Measurements from ENCODE around the gene RPL38. TPM values are rescaled to one million over a fixed set of nuclear protein-coding genes. Genes with fewer than 3 reads are reported as not detected.

Gene RPL38
- 625 and 929 TPM in 2 replicates for total RNA-seq

- DNase-seq, result peak; percentile 99
Observed at GRCh38 chr17:74203439-74204240, at the start of gene RPL38. Gene RPL38 (plus strand): TSS chr17:74203678. CDS start chr17:74203956, 278 bp downstream.

- DNase-seq, result no peak
Observed at GRCh38 chr17:74153821-74154430, 49.6 kb upstream of the RPL38 start.

- no peak for DNase-seq
Observed at GRCh38 chr17:74156878-74157277, 46.6 kb upstream of the RPL38 start.

- DNase-seq, result no peak
Observed at GRCh38 chr17:74157366-74157765, 46.1 kb upstream of the RPL38 start.

GRCh38 chr17:74158761-74159160 lies 44.7 kb upstream of the RPL38 start:
- no peak for DNase-seq

GRCh38 chr17:74159226-74159840 lies 44.1 kb upstream of the RPL38 start:
- no peak for DNase-seq

- DNase-seq, result no peak
Observed at GRCh38 chr17:74160656-74161502, 42.6 kb upstream of the RPL38 start.

GRCh38 chr17:74161503-74161875 lies 42.0 kb upstream of the RPL38 start:
- no peak for DNase-seq

- no peak for DNase-seq
Observed at GRCh38 chr17:74163271-74163821, 40.1 kb upstream of the RPL38 start.

- no peak for DNase-seq
Observed at GRCh38 chr17:74163836-74164235, 39.6 kb upstream of the RPL38 start.

GRCh38 chr17:74164446-74165045 lies 38.9 kb upstream of the RPL38 start:
- DNase-seq, result no peak

GRCh38 chr17:74165797-74166365 lies 37.6 kb upstream of the RPL38 start:
- no peak for DNase-seq

GRCh38 chr17:74170924-74171323 lies 32.6 kb upstream of the RPL38 start:
- no peak for DNase-seq

- DNase-seq, result no peak
Observed at GRCh38 chr17:74172700-74173099, 30.8 kb upstream of the RPL38 start.

GRCh38 chr17:74176546-74177001 lies 26.9 kb upstream of the RPL38 start:
- DNase-seq, result peak; percentile 76

GRCh38 chr17:74177018-74177450 lies 26.4 kb upstream of the RPL38 start:
- no peak for DNase-seq

GRCh38 chr17:74179576-74179975 lies 23.9 kb upstream of the RPL38 start:
- DNase-seq, result no peak

GRCh38 chr17:74180336-74180735 lies 23.1 kb upstream of the RPL38 start:
- no peak for DNase-seq

GRCh38 chr17:74181341-74181740 lies 22.1 kb upstream of the RPL38 start:
- no peak for DNase-seq

- no peak for DNase-seq
Observed at GRCh38 chr17:74182041-74182723, 21.3 kb upstream of the RPL38 start.

GRCh38 chr17:74183411-74183810 lies 20.1 kb upstream of the RPL38 start:
- DNase-seq, result no peak
